Measurements from ENCODE around the gene PPP6R2.

PPP6R2 gene

DNA sequence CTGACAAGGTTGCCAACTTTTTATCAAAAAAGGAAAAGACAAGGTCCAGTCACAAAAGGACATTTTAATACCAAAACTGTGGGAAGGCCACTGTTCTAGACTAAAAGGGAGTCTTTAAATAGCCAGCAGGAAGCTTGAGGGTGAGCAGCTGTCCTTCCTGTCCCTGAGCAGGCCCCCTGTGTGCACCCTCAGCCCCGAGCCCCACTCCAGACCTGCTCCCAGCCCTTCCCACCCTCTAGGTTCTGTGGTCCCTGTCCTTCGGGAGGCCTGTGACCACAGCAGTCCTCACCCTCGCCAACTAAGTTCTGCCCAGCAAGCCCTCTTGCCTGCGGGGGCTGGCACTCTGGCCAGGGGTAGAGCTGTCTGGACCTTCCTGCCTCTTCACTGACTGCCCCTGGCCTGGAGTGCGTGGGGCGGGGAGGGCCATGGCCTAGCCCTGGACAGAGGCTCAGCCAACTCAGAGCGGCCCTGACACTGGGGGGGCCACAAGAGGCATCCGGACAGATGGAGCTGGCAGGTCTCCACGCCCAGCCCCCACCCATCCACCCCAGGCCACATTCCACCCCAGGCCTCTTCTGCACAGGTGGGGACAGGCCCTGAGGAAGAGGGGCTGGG, 34.0 kb upstream of the PPP6R2 start:
- Histone ChIP-seq H3K9me2 (replicated peaks; ENCODE audit: low read depth, low read length) (no peaks in the 10 kb centered on the region), H3K9ac (ENCODE audit: low read depth, low read length, poor library complexity, severe bottlenecking) (peak overlapping the region; percentile 34), H3K4me2 (ENCODE audit: low read depth, low read length, poor library complexity, severe bottlenecking) (peak overlapping the region; percentile 67)

DNA sequence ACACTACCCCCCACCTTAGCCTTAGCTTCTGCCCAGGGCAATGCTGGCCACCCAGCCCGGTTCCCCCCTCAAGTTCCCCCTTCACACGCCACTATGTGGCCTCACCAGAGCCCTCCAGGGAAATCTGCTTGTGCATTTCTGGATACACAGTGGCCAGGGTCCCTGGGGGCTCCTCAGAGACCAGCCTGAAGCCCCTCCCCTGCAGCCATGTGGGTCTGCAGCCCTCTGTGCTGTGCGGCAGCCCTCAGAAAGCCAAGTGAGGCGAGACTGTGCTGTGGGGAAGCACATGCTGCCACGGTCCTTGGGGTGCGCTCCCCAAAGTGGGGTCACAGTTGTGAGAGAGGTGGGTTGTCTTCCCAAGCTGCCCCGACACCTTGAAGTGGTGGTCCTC, 33.5 kb upstream of the PPP6R2 start:
- H4K20me1 ChIP-seq (ENCODE audit: insufficient read depth, low read length, poor library complexity, severe bottlenecking): peaks cover 7% of the 10 kb centered on the region
- TF ChIP-seq, protein P1, sequence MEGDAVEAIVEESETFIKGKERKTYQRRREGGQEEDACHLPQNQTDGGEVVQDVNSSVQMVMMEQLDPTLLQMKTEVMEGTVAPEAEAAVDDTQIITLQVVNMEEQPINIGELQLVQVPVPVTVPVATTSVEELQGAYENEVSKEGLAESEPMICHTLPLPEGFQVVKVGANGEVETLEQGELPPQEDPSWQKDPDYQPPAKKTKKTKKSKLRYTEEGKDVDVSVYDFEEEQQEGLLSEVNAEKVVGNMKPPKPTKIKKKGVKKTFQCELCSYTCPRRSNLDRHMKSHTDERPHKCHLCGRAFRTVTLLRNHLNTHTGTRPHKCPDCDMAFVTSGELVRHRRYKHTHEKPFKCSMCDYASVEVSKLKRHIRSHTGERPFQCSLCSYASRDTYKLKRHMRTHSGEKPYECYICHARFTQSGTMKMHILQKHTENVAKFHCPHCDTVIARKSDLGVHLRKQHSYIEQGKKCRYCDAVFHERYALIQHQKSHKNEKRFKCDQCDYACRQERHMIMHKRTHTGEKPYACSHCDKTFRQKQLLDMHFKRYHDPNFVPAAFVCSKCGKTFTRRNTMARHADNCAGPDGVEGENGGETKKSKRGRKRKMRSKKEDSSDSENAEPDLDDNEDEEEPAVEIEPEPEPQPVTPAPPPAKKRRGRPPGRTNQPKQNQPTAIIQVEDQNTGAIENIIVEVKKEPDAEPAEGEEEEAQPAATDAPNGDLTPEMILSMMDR (conservative IDR thresholded peaks at IDR 0.05; ENCODE audit: low read length): no peak
- TF ChIP-seq EZH2phosphoT487 (IDR thresholded peaks at IDR 0.05; ENCODE audit: borderline replicate concordance): no peak
- H3K4me3 ChIP-seq (ENCODE audit: low read length, poor library complexity, severe bottlenecking): no peak overlapping the region
- H3K9ac ChIP-seq (ENCODE audit: low read depth, low read length, poor library complexity, severe bottlenecking): peak overlapping the region; percentile 34
- peak overlapping the region; percentile 67 for H3K4me2 ChIP-seq (ENCODE audit: low read depth, low read length, poor library complexity, severe bottlenecking)
- H3K9me2 ChIP-seq (replicated peaks; ENCODE audit: low read depth, low read length): no peaks in the 10 kb centered on the region
- H3K4me1 ChIP-seq (ENCODE audit: insufficient read depth, low read length, poor library complexity, severe bottlenecking): peaks cover 64% of the 10 kb centered on the region
- H3K9me3 ChIP-seq (ENCODE audit: insufficient read depth, low read depth, low read length): no peaks in the 10 kb centered on the region
- no peaks in the 10 kb centered on the region for H3K27me3 ChIP-seq (ENCODE audit: insufficient read depth, low read length, poor library complexity, severe bottlenecking)
- H2AFZ ChIP-seq (ENCODE audit: low read length): no peak overlapping the region
- H3K36me3 ChIP-seq (ENCODE audit: insufficient read depth, low read length): no peaks in the 10 kb centered on the region
- H3F3A ChIP-seq (ENCODE audit: low read depth): 0 out of 2 replicates have a peak, but pooled peaks cover 5% of the 10 kb centered on the region
- peaks cover 26% of the 10 kb centered on the region for H3K79me2 ChIP-seq (ENCODE audit: insufficient read depth, low read length)

More for the DNA sequence above, 34.0 kb upstream of the PPP6R2 start:
- Histone ChIP-seq H3K79me2 (ENCODE audit: insufficient read depth, low read length) (peaks cover 28% of the 10 kb centered on the region), H2AFZ (ENCODE audit: low read length) (no peak overlapping the region), H3K27me3 (ENCODE audit: insufficient read depth, low read length, poor library complexity, severe bottlenecking) (no peaks in the 10 kb centered on the region), H3K4me1 (ENCODE audit: insufficient read depth, low read length, poor library complexity, severe bottlenecking) (peaks cover 67% of the 10 kb centered on the region), H3K9me3 (ENCODE audit: insufficient read depth, low read depth, low read length) (no peaks in the 10 kb centered on the region), H3K36me3 (ENCODE audit: insufficient read depth, low read length) (no peaks in the 10 kb centered on the region), H4K20me1 (ENCODE audit: insufficient read depth, low read length, poor library complexity, severe bottlenecking) (peaks cover 7% of the 10 kb centered on the region), H3F3A (ENCODE audit: low read depth) (0 out of 2 replicates have a peak, but pooled peaks cover 5% of the 10 kb centered on the region), H3K4me3 (ENCODE audit: low read length, poor library complexity, severe bottlenecking) (peak overlapping the region; percentile 31)
- TF ChIP-seq EZH2phosphoT487 (IDR thresholded peaks at IDR 0.05; ENCODE audit: borderline replicate concordance): no peak
- TF ChIP-seq, protein P1 (conservative IDR thresholded peaks at IDR 0.05; ENCODE audit: low read length): no peak

DNA sequence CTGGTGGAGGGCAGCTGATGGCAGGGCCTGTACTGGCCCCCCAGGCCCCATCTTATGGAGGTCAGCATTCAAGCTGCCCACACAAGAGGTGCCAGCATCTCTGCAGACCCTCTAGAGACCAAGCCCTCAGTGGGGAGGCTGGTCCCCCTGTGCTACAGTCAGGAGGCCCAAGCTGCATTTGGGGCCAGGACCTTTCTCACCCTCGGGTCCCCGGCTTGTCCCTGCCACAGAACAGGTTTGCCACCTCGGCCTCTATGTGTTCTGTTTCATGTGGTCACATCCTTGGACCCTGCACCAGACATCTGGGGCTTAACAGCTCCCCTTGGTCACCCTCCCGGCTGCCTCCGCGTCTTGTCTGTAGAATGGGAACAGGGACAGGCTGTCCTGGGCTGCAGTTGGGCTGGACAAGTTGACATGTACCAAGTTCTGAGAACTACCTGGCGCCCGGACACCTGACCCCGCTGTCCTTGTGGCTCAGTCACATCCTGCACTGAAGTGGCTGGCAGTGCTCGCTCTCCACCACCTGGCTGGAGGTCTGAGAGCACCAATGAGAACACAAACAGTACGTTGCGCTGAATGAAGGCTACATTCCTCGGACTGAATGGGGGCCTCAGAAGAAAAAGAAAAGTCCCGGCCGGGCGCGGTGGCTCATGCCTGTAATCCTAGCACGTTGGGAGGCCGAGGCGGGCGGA, 33.0 kb upstream of the PPP6R2 start:
- peaks cover 7% of the 10 kb centered on the region for H4K20me1 ChIP-seq (ENCODE audit: insufficient read depth, low read length, poor library complexity, severe bottlenecking)
- H3K4me3 ChIP-seq (ENCODE audit: low read length, poor library complexity, severe bottlenecking): no peak overlapping the region
- no peaks in the 10 kb centered on the region for H3K27me3 ChIP-seq (ENCODE audit: insufficient read depth, low read length, poor library complexity, severe bottlenecking)
- 0 out of 2 replicates have a peak, but pooled peaks cover 5% of the 10 kb centered on the region for H3F3A ChIP-seq (ENCODE audit: low read depth)
- H3K4me2 ChIP-seq (ENCODE audit: low read depth, low read length, poor library complexity, severe bottlenecking): no peak overlapping the region
- H3K9ac ChIP-seq (ENCODE audit: low read depth, low read length, poor library complexity, severe bottlenecking): no peak overlapping the region
- TF ChIP-seq EZH2phosphoT487 (IDR thresholded peaks at IDR 0.05; ENCODE audit: borderline replicate concordance): no peak
- TF ChIP-seq, protein P1 (conservative IDR thresholded peaks at IDR 0.05; ENCODE audit: low read length): no peak
- peaks cover 21% of the 10 kb centered on the region for H3K79me2 ChIP-seq (ENCODE audit: insufficient read depth, low read length)
- H3K4me1 ChIP-seq (ENCODE audit: insufficient read depth, low read length, poor library complexity, severe bottlenecking): peaks cover 61% of the 10 kb centered on the region
- H3K36me3 ChIP-seq (ENCODE audit: insufficient read depth, low read length): no peaks in the 10 kb centered on the region
- H3K9me2 ChIP-seq (replicated peaks; ENCODE audit: low read depth, low read length): no peaks in the 10 kb centered on the region
- H3K9me3 ChIP-seq (ENCODE audit: insufficient read depth, low read depth, low read length): no peaks in the 10 kb centered on the region
- no peak overlapping the region for H2AFZ ChIP-seq (ENCODE audit: low read length)

Measured in Loucy (cell line).